GM12875 (cell line): ENCODE measurements around the gene MPZL1.

Source experiments
- H3K4me3 ChIP-seq: one replicate; pipeline ENCODE4 v1.5.1; 2011; ENCODE audit warnings: low read depth, low read length, control low read depth
- TF ChIP-seq, protein P1 (sequence below): IDR thresholded peaks from 2 replicates; pipeline ENCODE4 v1.5.1; 2011; ENCODE audit warnings: low read depth, mild to moderate bottlenecking, control low read depth, inconsistent platforms, low read length, moderate library complexity, borderline replicate concordance; ENCODE audit not compliant: insufficient read depth

The MPZL1 gene

DNA sequence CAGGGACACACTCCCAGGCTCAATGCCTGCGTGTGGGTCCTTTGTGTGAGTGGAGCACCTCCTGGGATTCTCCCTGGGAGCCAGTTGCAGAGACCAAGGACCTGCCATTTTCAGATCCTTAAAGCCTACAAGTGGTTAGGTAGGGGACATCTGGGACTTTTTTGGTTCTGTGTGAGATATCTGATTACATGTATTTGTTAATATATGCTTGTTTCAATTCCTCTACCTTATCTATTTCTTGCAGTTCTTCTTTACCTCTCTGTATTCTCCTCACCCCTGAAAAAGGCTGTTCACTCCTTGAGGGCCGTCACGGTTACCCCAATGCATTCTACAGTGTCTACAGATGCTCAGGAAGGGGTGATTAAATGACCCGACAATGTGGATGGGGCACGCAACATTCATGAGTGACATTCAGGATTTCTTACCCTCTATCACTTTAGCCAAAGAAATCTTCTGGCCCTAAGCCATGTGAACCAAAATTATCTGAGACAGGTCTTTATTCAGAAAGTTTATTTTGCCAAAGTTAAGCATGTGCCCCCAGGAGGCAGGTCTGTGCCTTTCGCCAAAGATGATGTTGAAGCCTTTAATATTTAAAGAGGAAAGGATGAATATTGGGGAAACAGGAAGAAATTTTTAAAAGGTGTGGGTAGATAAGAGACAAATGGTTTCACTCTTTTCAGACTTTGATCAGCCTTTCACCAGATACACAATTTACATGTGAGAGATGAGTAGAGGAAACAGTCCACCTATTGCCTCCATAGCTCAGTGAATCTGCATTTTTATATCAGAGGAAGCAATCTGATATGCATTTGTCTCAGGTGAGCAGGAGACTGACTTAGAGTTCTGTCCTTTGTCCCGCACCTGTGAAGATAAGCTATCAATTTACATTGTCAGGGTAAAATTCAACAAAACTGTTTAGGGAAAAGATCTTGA, 44.6 kb upstream of the MPZL1 start:
- TF ChIP-seq, protein P1, sequence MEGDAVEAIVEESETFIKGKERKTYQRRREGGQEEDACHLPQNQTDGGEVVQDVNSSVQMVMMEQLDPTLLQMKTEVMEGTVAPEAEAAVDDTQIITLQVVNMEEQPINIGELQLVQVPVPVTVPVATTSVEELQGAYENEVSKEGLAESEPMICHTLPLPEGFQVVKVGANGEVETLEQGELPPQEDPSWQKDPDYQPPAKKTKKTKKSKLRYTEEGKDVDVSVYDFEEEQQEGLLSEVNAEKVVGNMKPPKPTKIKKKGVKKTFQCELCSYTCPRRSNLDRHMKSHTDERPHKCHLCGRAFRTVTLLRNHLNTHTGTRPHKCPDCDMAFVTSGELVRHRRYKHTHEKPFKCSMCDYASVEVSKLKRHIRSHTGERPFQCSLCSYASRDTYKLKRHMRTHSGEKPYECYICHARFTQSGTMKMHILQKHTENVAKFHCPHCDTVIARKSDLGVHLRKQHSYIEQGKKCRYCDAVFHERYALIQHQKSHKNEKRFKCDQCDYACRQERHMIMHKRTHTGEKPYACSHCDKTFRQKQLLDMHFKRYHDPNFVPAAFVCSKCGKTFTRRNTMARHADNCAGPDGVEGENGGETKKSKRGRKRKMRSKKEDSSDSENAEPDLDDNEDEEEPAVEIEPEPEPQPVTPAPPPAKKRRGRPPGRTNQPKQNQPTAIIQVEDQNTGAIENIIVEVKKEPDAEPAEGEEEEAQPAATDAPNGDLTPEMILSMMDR: no peak
- H3K4me3 ChIP-seq: no peak overlapping the region

DNA sequence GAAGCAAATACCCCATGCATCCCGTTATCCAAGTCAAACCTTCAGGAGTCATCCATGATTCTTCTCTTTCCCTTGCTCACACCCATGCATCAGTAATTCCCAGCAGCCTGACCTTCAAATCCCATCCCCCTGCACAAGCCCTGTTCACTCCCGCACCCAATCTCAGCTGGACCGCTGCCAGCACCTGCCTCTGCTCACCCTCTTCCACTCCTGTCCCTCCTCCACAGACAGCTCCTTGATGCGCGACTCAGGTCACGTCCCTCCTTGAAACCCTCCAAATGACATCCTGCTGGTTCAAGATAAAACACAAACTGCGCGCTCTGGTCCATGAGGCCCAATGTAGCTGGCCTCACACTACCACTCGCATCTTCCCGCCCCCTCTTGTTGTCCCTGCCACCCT, 43.4 kb upstream of the MPZL1 start:
- TF ChIP-seq, protein P1: no peak
- H3K4me3 ChIP-seq: no peak overlapping the region

DNA sequence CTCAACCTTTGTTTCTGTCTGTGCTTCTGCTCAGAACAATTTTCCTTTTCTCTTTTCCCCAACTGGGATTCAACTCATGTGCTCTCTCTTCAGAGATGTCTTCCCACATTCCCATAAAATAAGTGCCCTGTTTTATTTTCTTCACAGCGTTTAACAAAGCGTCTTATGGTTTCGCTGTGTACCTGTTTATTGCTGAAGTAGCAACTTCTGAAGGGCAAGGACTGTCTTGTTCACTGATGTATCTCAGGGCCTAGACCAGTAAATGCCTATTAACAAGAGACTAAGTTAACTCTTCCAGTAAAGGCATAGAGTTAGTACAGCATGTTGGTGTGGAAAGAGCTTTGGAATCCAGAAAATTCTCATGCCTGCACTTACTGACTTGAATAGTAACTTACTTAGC, 42.9 kb upstream of the MPZL1 start:
- TF ChIP-seq, protein P1: no peak
- no peak overlapping the region for H3K4me3 ChIP-seq

DNA sequence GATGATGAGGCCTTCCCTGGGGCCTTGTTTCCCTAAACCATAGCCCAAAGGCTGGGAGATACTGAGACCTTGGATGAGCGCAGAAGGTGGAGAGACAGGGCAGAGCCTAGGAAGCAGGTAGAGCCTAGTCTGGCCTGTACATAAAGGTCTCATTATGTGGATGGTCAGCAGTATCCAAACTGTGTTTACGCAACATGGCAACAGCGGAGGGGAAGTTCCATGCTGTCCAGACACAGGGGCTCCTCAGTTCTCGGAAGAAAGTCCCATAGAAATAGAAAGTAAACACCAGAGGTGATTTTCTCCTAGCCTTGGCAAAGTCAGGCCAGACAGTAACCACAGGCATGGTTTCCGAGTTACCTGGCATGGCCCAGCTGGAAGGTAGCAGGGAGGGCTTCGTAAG, 42.1 kb upstream of the MPZL1 start:
- TF ChIP-seq, protein P1: no peak
- H3K4me3 ChIP-seq: no peak overlapping the region

DNA sequence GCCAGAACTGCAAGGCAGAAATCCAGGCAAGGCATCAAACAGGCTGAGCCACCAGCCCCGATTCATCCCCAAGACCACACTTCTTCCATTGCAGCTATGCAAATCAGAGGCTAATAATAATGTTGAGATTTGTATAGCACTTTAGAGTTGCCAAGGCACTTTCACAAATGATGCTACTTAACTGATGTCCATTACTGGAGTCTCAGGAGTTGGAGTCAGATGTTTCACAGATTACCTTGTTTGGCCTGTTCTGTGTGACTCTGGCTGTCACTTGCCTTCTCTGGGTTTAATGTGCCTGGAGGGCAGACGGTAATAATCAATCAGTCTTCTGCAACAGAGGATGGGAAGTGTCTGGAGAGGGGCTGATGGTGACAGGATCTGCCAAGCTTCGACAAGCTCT, 40.8 kb upstream of the MPZL1 start:
- no peak overlapping the region for H3K4me3 ChIP-seq
- TF ChIP-seq, protein P1: no peak

DNA sequence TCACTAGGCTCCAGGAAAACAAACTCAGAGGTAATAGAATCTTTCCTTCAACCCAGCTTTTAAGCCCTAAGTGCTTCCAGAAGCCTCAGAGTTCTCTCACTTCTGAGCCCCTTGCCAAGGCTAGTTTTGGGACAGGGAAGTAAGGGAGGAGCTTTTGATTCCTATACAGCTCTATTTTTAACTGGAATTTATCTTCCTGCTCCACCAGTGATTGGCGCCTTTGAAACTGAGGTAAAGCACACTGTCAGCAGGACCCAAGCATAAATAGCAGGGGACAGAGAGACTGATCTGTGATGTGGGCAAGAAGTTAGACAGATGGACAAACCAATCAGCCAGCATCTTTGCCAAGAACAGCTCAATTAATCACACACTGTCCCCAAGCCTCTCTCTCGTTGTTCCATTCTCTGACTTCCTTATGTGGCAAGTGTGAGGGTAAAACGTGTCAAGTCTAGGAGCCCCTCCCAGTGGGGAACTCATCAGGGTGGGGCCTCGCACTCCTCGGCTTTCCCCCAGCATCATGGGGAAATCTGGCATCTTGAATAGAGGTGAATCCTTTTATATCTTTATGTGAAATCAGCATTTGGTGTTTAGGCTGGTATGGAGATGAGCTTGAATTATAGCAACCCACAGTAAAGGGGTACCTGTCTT, 40.2 kb upstream of the MPZL1 start:
- TF ChIP-seq, protein P1: no peak
- H3K4me3 ChIP-seq: no peak overlapping the region
